ENCODE measurements around the gene DGAT2.
"Not testable (repeated sequence)": the region's sequence is repeated elsewhere in the genome, so short reads cannot be mapped to it uniquely, and the experiment has no call there.

Gene DGAT2, protein sequence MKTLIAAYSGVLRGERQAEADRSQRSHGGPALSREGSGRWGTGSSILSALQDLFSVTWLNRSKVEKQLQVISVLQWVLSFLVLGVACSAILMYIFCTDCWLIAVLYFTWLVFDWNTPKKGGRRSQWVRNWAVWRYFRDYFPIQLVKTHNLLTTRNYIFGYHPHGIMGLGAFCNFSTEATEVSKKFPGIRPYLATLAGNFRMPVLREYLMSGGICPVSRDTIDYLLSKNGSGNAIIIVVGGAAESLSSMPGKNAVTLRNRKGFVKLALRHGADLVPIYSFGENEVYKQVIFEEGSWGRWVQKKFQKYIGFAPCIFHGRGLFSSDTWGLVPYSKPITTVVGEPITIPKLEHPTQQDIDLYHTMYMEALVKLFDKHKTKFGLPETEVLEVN

DNA sequence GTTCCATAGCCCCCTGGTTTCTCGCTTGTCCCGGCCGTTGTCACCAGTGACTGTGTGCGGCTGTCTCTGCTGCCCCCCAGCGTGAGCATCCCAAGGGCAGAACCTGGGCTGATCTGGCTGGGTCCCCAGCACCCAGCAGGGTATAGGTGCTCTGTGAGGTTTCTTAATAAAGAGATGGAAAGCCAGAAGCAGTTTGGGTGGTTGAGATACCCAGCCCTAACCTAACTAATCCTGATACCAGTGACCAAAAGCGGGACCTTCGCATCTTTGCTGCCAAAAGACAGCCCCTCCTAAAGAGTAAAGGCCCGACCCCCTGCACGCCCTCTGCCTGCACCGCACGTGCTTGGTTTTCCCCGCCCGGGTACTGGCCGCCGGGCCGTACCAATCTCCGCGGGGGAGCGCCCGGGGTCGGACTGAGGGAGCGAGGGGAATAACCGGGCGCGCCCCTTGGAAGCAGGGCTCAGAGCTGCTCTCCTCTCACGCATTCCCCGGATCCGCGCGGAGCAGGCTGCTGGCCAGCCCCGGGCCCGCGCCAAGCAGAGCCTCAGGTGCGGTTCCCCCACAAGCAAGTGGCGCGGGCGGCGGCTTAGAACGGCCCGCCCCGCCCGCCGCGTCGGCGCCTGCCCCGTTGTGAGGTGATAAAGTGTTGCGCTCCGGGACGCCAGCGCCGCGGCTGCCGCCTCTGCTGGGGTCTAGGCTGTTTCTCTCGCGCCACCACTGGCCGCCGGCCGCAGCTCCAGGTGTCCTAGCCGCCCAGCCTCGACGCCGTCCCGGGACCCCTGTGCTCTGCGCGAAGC, at the start of gene DGAT2:
DGAT2 (plus strand) TSS at position 667 of the 797 bp plus-strand sequence. CDS start 214 bp downstream, outside the sequence.
- DNase-seq (ENCODE audit: low spot score) = peak; percentile 31

DNA sequence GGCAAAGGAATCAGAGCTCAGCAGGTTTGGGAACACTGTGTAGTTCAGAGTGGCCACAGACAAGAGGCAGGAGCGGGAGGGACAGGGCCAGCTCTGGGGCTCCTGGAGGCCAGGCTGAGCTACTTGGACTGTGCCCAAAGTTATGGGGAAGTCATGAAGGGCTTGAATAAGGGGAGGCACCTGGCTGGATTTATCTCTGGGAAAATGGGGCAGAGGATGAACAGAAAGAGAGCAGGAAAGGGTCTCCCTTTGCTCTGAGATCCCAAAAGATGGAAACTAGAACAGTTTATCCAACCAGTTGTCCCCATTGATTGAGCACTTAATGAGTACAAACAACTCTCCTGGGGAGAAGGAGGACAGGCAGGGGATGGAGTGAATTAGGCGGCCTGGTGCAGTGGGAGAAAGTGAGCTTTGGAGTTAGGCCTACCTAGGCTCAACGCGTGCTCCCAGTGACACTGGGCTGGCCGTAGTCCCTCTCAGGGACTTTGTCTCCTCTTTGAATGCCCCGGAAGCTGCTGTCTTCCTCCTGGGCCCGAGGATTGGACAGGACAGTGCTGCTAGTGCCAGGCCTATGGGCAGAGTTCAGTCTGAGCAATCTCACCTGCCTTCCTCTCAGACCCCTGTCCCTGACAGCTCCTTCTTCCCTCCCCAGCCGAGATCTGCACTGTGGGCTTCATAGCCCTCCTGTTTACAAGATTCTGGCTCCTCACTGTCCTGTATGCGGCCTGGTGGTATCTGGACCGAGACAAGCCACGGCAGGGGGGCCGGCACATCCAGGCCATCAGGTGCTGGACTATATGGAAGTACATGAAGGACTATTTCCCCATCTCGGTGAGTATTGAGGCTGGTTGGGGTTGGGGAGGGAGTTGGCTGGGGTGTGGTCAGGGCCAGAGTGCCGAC, 49.0 kb upstream of the DGAT2 start:
- no peak for DNase-seq (ENCODE audit: low spot score)

DNA sequence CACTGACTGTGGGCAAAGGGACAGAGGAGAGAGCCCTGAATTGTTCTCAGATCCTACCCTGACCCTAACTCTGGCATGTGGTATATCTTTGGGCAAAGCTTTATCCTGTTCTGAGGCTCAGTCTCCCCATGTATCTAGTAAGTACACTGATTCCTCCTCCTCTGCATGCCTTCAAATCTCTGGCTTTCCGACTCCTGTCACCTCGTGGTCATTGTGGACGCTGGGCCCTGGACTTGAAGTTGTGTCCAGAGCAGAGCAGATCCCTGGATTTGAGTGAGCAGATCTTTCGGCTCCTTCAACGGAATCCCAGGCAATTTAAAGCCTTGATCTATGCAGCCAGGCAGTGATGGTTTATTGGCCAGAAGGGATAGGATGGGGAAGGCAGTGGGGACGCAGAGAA, 47.9 kb upstream of the DGAT2 start:
- DNase-seq (ENCODE audit: low spot score) = no peak

DNA sequence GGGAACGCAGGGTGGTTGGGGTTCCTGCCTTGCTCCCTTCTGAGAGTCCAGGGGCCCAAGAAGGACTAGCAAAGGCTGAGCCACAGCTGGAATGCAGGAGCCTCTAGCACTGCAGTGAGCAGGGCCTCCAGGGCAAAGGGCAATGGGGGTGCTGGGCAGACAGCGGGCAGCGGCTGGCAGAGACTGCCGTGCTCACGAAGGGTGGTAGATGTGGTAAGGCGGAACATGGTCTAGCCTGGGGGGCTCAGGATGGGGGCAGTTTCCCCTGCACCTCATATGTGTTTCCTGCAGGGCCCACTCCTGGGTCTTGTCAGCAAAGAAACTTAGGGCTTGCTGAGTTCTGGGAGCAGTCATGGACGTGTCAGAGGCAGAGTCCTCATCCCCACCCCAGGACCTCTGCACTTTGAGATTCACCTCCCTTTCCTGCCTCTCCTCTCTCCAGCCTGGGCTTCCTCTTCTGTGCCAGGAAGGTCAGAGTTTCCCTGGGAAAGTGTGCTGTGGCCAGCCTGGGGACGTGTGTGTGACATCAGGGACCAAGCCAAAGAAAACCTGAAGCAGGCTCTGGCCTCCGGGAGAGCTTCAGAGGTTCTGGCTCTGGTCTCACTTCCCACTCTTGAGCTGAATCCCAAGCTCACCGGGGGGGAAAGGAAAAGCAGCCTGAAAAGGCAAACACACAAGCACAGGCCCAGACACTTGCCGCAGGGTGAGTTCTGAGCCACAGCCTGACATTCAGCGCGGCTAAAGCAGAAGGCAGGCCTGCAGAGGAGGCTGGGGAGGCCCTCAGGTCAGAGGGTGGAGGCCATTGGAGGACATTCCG, 46.5 kb upstream of the DGAT2 start:
- DNase-seq (ENCODE audit: low spot score) = no peak

DNA sequence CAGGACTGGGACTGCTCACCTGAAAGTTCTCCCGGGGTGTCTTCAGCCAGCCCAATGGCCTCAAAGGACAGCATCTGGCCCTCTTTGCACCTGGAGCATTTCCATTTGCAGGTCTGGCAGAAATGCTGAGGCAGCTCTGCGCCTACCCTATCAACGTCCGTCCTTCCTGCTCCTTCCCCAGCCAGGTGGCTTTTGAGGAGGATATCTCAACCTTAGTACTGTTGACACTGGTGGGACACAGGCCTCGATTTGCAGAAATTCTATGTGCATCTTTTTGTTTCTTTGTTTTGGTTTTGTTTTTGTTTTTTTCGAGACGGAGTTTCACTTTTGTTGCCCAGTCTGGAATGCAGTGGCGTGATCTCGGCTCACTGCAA, 45.9 kb upstream of the DGAT2 start:
- DNase-seq (ENCODE audit: low spot score) = no peak

DNA sequence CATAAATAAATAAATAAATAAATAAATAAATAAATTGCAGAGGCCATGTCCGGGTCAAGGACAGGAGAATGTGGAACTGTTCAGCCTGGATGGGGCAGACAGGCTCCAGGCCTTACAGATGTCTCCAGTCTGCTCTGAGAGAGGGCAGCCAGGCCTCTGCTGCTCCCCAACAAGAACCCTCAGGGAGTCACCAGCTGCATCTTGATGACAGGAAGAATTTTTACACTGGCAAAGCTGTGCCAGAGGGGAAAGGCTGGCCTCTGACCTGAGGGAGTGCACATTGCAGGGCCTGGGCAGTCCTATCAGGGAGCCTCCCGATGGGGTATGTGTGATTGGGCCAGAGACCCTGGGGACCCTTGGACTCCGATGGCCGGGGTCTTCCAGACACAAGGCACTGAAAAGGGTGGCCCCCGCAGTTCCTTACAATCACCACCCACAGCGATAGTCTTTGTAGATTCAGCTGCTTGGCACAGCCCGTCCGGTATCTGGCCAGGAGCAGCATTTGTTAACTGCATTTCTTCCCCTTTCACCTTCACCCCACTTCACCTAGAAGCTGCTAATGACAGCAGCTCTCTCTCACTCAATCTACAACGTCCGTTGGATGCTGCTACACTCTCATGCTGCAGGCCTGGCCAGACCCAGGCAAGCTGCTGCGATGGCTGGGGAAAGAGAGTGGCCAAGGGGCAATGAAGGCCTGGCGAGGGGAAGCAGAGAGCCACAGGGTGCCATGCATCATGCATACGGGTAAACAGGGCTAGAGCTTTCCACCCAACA, 42.8 kb upstream of the DGAT2 start:
- DNase-seq (ENCODE audit: low spot score) = no peak

DNA sequence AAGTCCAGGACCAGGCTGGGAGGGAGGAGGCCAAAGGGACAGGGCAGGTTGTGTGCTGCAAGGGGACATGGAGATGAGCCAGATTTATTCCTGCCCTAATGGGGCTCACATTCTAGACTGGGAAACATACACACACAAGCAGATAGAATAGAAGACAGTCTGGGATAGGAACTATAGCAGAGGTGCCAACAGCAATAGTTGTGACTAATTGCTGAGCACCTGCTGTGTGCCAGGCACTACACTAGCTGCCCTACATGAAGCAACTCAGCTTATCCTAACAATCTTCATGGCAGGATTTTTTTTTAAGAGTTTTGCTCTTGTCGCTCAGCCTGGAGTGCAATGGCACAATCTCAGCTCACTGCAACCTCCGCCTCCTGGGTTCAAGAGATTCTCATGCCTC, 39.6 kb upstream of the DGAT2 start:
- no peak for DNase-seq (ENCODE audit: low spot score)

DNA sequence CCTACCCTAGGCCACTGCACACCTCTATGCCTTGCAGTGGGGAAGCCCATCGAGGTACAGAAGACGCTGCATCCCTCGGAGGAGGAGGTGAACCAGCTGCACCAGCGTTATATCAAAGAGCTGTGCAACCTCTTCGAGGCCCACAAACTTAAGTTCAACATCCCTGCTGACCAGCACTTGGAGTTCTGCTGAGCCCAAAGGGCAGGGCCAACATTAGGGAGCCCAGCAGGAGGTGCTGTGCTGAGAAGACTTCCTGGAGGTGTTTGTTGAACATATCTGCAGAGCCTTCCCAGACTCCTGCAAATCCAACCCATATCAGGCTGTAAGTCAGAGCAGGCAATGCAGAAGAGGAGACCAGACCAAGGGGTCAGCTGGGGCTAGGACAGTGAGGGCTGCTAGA, 37.5 kb upstream of the DGAT2 start:
- DNase-seq (ENCODE audit: low spot score) = no peak

DNA sequence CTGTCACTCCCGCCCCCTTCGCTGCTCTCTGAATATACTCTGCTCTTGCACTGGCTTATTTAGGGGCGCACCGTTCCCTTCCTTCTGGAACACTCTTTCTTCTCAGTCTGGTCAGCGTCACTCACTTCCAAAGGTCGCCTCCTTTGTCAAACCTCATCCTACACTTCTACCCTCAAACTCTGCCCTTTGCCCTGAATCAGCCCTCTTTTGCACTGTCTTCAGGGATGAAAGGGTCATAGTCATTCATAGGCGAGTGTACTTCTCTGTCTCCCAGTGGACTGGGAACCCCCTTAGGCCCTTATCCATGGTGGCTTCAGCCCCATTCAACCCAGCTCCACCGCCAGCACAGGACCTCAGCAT, 35.5 kb upstream of the DGAT2 start:
- no peak for DNase-seq (ENCODE audit: low spot score)

DNA sequence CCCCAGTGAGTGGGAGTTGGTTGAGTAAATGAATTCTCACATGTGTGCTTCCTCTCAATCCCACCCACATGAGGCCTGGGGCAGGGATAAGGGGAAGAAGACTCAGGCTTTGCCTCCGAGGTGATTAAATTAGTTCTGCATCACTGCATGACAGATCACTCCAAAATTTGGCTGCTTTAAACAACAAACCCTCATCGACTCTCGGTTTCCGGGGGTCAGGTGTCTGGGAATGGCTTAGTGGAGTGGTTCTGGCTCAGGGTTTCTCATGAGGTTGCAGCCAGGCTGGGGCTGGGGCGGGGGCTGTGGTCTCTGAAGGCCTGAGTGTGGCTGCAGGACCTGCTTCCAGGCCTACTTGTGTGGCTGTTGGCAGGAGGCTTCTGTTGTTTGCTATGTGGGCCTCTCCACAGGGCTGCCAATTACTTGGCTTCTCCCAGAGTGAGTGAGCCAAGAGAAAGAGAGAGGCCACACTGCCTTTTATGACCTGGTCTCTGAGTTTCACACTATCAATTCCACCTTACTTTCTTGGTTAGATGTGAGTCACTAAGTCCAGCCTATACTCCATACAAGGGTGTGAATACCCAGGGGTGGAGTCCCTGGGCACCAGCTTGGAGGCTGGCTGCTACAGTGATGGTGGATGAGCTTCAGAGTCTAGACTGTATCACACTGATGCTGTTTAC, 35.0 kb upstream of the DGAT2 start:
- DNase-seq (ENCODE audit: low spot score) = peak; percentile 13

DNA sequence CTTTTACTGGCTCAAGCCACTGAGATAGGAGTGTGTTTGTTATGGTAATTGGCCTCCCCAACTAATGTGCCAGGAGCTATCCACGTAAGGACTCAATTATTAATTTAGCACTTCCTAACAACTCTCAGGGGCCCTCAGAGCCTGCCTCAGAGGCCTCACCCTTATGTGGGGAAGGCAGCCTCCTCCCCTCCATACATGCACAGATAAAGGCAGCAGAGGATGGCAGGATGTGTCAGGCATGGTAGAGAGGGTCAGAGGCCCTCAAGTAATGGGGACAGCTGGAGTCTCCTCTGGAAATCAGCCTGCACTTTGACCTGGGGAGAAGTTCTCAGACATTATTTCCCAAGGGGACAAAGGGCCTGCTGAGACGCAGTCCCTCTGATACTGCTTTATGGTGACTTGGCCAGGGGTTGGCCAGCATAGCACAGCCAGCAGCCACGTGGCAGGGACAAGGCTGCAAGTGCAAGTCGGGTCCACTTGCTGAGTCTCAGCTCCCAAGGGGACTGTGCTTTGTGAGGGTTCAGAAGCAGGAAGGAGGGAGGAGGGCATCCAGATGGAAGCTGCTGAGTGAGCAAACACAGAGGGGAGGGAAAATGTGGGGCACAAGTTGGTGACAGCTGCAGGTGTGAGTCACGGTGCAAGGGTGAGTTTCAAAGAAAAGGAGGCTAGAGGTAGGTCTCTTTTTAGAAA, 33.9 kb upstream of the DGAT2 start:
- no peak for DNase-seq (ENCODE audit: low spot score)

DNA sequence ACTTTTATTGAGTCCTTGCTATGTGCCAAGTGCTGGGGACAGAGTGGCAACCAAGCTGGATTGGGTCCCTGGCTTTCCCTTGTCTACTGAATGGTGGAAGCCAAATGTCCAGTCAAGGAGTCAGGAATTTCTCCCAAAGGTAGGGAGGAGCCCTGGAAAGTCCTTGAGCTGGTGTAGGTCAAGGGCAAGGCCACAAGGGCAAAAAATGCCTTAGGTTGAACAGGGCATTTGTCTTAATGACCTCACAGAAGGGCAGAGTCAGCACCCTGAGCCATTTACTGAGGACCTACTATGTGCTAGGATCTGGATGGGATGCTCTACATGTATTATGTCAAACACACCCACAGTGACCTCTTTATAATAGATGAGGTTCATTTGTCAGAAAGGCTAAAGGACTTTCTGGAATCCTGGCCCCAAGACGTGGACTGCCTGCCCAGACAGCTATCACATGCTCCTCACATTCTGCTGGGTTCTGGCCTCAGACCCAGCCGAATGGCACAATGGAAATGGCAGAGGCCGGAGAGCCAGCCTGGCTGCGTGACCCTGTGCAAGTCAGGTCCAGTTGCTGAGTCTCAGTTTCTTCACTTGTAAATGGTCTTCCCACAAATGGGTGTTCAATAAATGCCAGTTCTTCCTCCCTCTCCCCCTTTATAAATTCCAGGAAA, 33.3 kb upstream of the DGAT2 start:
- no peak for DNase-seq (ENCODE audit: low spot score)

DNA sequence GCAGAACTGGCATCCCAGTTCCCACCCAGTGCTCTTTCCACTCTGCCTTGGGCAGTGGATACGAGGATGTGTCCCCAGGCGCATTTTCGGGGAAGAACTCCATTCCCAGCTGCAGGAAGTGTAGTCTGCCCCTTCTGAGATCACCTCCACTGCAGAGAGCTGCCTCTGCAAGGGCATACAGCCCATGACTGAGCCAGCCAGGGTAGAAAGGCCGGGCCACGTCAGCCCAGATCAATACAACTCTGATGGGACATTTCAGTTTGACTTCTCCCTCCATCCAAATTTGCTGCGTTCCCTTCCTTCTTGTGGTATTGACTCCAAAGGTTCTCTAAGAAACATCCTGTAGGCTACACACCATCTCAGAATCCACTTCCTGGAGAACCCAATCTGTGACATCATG, 31.3 kb upstream of the DGAT2 start:
- DNase-seq (ENCODE audit: low spot score) = no peak

DNA sequence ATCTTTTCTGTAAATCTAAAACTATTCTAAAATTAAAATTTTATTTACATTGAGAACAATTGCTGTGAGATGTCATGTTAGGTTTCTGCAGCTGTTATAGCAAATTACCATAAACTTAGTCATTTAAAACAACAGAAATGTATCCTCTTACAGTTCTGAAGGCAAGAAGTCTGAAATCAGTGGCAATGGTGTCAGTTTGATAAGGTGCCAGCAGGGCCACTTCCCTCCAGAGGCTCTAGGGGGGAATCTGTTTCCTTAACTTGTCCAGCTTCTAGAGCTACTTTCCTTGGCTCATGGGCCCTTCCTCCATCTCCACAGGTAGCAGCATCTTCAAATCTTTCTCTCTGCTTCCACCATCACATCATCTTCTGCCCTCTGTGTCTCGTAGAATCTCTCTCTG, 27.9 kb upstream of the DGAT2 start:
- DNase-seq (ENCODE audit: low spot score) = no peak

DNA sequence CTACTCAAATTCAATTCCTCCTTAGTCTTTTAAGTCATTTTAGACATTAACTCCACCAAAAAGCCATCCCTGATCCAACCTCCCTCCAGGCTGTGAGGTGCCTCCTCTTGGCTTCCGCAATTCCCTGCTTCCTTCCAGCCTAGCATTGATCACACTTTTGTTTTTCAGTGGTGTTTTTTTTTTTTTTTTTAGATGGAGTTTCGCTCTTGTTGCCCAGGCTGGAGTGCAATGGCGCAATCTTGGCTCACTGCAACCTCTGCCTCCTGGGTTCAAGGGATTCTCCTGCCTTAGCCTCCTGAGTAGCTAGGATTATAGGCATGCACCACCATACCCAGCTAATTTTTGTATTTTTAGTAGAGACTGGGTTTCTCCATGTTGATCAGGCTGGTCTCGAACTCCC, 25.4 kb upstream of the DGAT2 start:
- DNase-seq (ENCODE audit: low spot score) = not testable (repeated sequence)

DNA sequence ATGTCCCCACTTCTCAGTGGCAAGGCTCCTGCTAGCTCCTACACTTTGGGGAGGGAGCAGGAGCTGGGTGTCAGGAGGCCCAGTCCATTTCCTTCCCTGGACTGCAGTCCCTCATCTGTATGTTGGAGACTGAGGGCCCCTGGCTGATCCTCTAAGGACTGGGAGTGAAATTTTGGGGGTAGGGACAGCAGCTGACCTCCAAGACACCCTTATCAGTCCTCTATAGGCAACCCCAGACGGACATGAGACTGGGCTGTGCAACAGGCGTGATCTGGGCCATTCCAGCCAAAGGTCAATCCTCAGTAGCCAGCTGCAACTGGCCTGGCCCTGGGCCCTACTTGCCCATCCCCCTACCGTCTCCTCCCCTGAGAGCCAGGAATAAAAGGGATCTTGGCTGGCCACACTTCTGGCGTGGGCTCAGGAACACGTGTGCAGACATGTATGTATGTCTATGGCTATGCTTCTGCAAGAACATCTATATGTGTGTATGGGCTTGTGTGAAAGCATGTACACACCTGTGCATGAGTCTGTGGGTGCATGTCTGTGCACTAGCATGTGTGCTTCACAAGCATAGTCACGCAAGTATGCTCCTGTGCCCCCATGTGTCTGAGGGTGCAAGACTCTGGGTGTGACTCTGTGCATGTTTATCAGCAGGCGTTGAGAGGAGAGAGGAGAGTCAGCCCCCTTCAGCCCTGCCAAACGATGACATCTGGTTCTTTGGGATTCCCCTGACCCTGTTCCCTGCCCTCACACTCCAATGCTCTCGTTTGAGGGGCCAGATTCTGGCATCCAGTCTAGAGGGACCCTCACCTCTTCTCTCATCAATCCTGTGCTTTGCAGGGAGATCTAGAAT, 24.6 kb upstream of the DGAT2 start:
- DNase-seq (ENCODE audit: low spot score) = no peak

DNA sequence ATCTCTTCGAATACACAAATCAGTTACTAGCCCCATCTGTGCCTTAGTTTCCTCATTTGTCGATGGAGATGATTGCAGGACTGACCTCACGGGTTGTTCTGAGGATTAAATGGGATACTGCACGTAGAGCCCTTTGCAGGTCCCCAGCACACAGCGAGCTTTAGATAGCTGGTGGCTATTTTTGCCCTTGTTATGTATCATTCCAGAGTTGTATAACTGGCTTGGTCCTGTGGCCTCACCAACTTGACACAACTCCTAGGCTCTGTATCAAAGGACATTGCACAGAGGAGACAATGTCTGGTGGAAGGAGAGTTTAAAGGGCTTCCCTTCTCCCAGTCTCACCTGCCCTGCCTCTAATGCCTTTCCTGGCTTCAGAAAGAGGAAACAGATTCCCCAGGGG, 22.8 kb upstream of the DGAT2 start:
- DNase-seq (ENCODE audit: low spot score) = no peak

DNA sequence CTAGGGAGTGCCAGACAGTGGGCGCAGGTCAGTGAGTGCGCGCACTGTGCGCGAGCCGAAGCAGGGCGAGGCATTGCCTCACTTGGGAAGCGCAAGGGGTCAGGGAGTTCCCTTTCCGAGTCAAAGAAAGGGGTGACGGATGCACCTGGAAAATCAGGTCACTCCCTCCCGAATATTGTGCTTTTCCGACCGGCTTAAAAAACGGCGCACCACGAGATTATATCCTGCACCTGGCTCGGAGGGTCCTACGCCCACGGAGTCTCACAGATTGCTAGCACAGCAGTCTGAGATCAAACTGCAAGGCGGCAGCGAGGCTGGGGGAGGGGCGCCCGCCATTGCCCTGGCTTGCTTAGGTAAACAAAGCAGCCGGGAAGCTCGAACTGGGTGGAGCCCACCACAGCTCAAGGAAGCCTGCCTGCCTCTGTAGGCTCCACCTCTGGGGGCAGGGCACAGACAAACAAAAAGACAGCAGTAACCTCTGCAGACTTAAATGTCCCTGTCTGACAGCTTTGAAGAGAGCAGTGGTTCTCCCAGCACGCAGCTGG, 19.8 kb upstream of the DGAT2 start:
- not testable (repeated sequence) for DNase-seq (ENCODE audit: low spot score)
